Measurements from ENCODE around the gene TNFRSF8. TPM values are rescaled to one million over a fixed set of nuclear protein-coding genes. Genes with fewer than 3 reads are reported as not detected.
A peak's percentile ranks its signal among the peaks of the same experiment; 100 is the strongest.

TNFRSF8 gene
- total and polyA plus RNA-seq, 9 of the 15 experiments (the other 6 are each of a cell fraction or from before 2014, with no cell fraction given) = 3.5 to 38.4 (median 17.1) TPM

- no peak for TF ChIP-seq ZMIZ1 (IDR thresholded peaks at IDR 0.05; ENCODE audit: low read depth in 2 of 2, low read length in 2 of 2)
- TF ChIP-seq HDGF (IDR thresholded peaks at IDR 0.05) = no peak
- no peak for TF ChIP-seq ADNP (tag; IDR thresholded peaks at IDR 0.05)
Observed at GRCh38 chr1:12088607-12089006, 25.5 kb downstream of the TNFRSF8 start (continued).

- H3K4me3 ChIP-seq = no peak overlapping the region
- no peak overlapping the region for H3K9ac ChIP-seq (ENCODE audit: insufficient read depth in 1 of 2, low read depth in 2 of 2, low read length in 2 of 2)
- no peak overlapping the region for H3K27ac ChIP-seq (ENCODE audit: extremely low read depth, low read depth, low read length)
- ChIA-PET POLR2A (no interaction called here), CTCF (ENCODE audit: low intra/inter-chr PET ratio) (no interaction called here)
- DNase-seq (ENCODE audit: extremely low read depth in 1 of 4, low spot score in 3 of 4) (no peak), ATAC-seq (no peak), FAIRE-seq (no peak)
- TSS peak; percentile 18 for BruUV-seq (replicated peaks)
- no peaks in the 10 kb centered on the region for H3K9me1 ChIP-seq (ENCODE audit: control insufficient read depth, insufficient read depth, low read length)
- TF ChIP-seq ZNF589 (CRISPR knock-in tag; IDR thresholded peaks at IDR 0.05; ENCODE audit: low read depth) (no peak), ZNF212 (CRISPR knock-in tag; IDR thresholded peaks at IDR 0.05) (no peak), ZNF583 (CRISPR knock-in tag; IDR thresholded peaks at IDR 0.05) (no peak), EGR1 (conservative IDR thresholded peaks at IDR 0.05) (peak; percentile 89), SREBF1 (IDR thresholded peaks at IDR 0.05; ENCODE audit: borderline replicate concordance, low read depth, low read length) (no peak)
- intact Hi-C loops (cut with micrococcal nuclease) = no loop called here
- peaks cover 7 to 8% of the 10 kb centered on the region in 2 experiments; a peak in 4 of 5 replicates for H3K4me1 ChIP-seq (replicated peaks in 1 of 2; ENCODE audit: control insufficient read depth in 2 of 2, insufficient read depth in 2 of 2, low read length in 2 of 2)
- 56% methylated on average over 2 of the region's 3 CpGs for WGBS (ENCODE audit: insufficient coverage, low coverage, missing lambda C conversion rate)
- no peaks in the 10 kb centered on the region for H3K9me3 ChIP-seq (replicated peaks; ENCODE audit: control insufficient read depth, insufficient read depth, low read depth, low read length)
- in situ Hi-C loops (cut with MboI) = no loop called here
- peaks cover 12% of the 10 kb centered on the region; the same call in 2 of the 3 replicates for H3K79me2 ChIP-seq (ENCODE audit: control insufficient read depth, insufficient read depth, low read length)
- H2AFZ ChIP-seq (ENCODE audit: low read depth, low read length) = no peak overlapping the region
- no peaks in the 10 kb centered on the region for H4K20me1 ChIP-seq (replicated peaks; ENCODE audit: control insufficient read depth, insufficient read depth, low read length)
- no peak overlapping the region for H3K4me2 ChIP-seq (ENCODE audit: insufficient read depth, low read length)
- no peaks in the 10 kb centered on the region for H3K27me3 ChIP-seq (ENCODE audit: control insufficient read depth in 2 of 2, insufficient read depth in 2 of 2, low read length in 2 of 2)
- H3K36me3 ChIP-seq (ENCODE audit: control insufficient read depth, insufficient read depth, low read length) = peaks cover 43% of the 10 kb centered on the region; the same call in 2 of the 3 replicates
Observed at GRCh38 chr1:12090326-12090725, 27.2 kb downstream of the TNFRSF8 start.
